ENCODE results near the gene KIAA0513. TPM values are rescaled to one million over a fixed set of nuclear protein-coding genes. Genes with fewer than 3 reads are reported as not detected.

Gene KIAA0513
- total and polyA plus RNA-seq, 10 of the 15 experiments (the other 5 are each of a cell fraction or from before 2014, with no cell fraction given): 0.14 to 5.8 (median 2.0) TPM

DNA sequence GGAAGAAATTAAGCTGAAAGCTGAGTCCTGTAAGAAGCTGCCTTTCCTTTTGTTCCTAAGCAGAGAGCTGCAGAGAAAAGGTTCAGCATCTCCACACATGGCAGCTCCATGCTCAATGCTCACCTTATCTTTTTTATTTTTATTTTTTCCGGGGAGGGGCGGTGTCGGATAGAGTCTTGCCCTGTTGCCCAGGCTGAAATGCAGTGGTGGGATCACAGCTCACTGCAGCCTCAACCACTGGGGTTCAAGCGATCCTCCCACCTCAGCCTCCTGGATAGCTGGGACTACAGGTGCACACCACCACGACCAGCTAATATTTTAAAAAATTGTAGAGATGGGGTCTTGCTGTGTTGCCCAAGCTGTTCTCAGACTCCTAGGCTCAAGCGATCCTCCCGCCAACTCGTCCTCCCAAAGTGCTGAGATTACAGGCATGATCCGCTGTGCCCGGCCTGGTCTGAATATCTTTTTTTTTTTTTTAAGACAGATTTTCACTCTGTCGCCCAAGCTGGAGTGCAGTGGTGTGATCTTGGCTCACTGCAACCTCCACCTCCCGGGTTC, 112.9 kb downstream of the KIAA0513 start (continued):
- TF ChIP-seq ESRRA (IDR thresholded peaks at IDR 0.05; ENCODE audit: low read length) (no peak), STAT3 (IDR thresholded peaks at IDR 0.05; ENCODE audit: low read depth, low read length) (no peak), ZNF217 (IDR thresholded peaks at IDR 0.05) (no peak), NFYB (IDR thresholded peaks at IDR 0.05; ENCODE audit: insufficient read depth, low read depth, low read length) (no peak), POU2F2 (IDR thresholded peaks at IDR 0.05; ENCODE audit: borderline replicate concordance, low read depth, low read length) (no peak), GABPA (IDR thresholded peaks at IDR 0.05; ENCODE audit: low read depth) (no peak)
- TF ChIP-seq, protein P1, sequence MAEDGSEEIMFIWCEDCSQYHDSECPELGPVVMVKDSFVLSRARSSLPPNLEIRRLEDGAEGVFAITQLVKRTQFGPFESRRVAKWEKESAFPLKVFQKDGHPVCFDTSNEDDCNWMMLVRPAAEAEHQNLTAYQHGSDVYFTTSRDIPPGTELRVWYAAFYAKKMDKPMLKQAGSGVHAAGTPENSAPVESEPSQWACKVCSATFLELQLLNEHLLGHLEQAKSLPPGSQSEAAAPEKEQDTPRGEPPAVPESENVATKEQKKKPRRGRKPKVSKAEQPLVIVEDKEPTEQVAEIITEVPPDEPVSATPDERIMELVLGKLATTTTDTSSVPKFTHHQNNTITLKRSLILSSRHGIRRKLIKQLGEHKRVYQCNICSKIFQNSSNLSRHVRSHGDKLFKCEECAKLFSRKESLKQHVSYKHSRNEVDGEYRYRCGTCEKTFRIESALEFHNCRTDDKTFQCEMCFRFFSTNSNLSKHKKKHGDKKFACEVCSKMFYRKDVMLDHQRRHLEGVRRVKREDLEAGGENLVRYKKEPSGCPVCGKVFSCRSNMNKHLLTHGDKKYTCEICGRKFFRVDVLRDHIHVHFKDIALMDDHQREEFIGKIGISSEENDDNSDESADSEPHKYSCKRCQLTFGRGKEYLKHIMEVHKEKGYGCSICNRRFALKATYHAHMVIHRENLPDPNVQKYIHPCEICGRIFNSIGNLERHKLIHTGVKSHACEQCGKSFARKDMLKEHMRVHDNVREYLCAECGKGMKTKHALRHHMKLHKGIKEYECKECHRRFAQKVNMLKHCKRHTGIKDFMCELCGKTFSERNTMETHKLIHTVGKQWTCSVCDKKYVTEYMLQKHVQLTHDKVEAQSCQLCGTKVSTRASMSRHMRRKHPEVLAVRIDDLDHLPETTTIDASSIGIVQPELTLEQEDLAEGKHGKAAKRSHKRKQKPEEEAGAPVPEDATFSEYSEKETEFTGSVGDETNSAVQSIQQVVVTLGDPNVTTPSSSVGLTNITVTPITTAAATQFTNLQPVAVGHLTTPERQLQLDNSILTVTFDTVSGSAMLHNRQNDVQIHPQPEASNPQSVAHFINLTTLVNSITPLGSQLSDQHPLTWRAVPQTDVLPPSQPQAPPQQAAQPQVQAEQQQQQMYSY (CRISPR knock-in tag; IDR thresholded peaks at IDR 0.05): no peak

DNA sequence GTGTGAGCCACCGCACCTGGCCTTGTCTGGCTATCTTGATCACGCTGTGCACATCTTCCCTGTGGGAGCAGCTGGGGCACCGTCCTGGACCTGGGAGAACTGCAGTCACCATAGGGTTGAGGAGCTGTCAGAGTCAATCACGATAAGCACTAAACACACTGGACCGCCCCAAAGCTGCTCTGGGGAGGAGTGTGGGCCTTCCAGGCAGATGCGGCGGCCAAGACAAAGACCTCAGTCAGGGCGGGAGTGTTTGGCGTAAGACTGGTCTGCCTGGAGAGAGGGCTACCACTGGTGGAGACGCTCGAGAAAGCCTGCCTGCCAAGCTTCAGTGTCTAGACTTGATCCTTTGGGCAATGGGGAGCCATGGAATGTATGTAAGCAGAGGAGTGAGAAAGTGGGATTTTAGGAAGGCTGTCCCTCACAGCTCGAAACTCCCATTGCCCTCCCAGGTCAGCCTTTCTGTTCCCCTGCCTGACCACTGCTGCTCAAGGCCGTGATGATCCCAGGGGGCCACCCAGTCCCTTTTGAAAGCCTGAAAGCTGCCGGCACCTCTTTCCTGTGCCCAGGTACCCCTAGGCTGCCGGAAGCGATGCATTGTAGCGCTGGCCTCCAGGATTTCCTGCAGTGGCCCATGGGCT, 114.0 kb downstream of the KIAA0513 start:
- in situ Hi-C loops (cut with MboI): no loop called here
- RAD21 ChIA-PET (ENCODE audit: unreplicated experiment): interaction anchor here (1.9 kb wide), 1 partner anchor 27 kb away, joined by 9 read pairs; no protein-coding TSS in a partner anchor
- no peaks in the 10 kb centered on the region; the same call in 2 of the 3 replicates for H3K9me3 ChIP-seq (replicated peaks; ENCODE audit: control insufficient read depth, insufficient read depth, low read length)
- SMC1A ChIA-PET (ENCODE audit: uncharacterized antibody, unreplicated experiment): interaction anchor here (1.3 to 1.8 kb wide), 2 partner anchors 16 to 87 kb away, joined by 3 to 4 read pairs; no protein-coding TSS in a partner anchor
- POLR2A ChIA-PET: interaction anchor here (1.6 to 2.8 kb wide), 3 partner anchors 10 to 16 kb away, joined by 3 to 7 read pairs (median 6); no protein-coding TSS in a partner anchor
- DNase-seq (ENCODE audit: low read depth, low spot score) (no peak), FAIRE-seq (no peak), ATAC-seq (no peak)
- no peaks in the 10 kb centered on the region for H3K36me3 ChIP-seq (ENCODE audit: control insufficient read depth in 2 of 2, insufficient read depth in 2 of 2, low read length in 1 of 2)
- CTCF ChIA-PET: interaction anchor here (1.4 to 1.6 kb wide), 2 partner anchors 16 to 104 kb away, joined by 4 read pairs; no protein-coding TSS in a partner anchor
- H3K27me3 ChIP-seq (replicated peaks in 1 of 2; ENCODE audit: control insufficient read depth in 2 of 2, insufficient read depth in 2 of 2, low read length in 1 of 2): no peaks in the 10 kb centered on the region
- no peaks in the 10 kb centered on the region for H3K79me2 ChIP-seq (ENCODE audit: control insufficient read depth, insufficient read depth, low read length)
- H3K9ac ChIP-seq (ENCODE audit: control insufficient read depth, insufficient read depth, low read length): no peak overlapping the region
- no peak overlapping the region for H3K4me3 ChIP-seq
- no TSS peak for BruUV-seq (replicated peaks)
- H3K4me2 ChIP-seq (ENCODE audit: control insufficient read depth, insufficient read depth): no peak overlapping the region
- H3K4me1 ChIP-seq (ENCODE audit: control insufficient read depth, insufficient read depth, low read length): peaks cover 9% of the 10 kb centered on the region
- H2AFZ ChIP-seq (ENCODE audit: control insufficient read depth, low read depth, low read length): no peak overlapping the region
- intact Hi-C loops (cut with micrococcal nuclease; ENCODE audit: unreplicated experiment): no loop called here
- WGBS (ENCODE audit: insufficient coverage, insufficient replicate concordance, low lambda C conversion rate, missing lambda C conversion rate): 57% methylated on average over 17 of the region's 17 CpGs
- no peaks in the 10 kb centered on the region for H4K20me1 ChIP-seq (ENCODE audit: control insufficient read depth, insufficient read depth)
- no peak overlapping the region for H3K27ac ChIP-seq (ENCODE audit: control insufficient read depth, insufficient read depth)
- TF ChIP-seq, protein P2, sequence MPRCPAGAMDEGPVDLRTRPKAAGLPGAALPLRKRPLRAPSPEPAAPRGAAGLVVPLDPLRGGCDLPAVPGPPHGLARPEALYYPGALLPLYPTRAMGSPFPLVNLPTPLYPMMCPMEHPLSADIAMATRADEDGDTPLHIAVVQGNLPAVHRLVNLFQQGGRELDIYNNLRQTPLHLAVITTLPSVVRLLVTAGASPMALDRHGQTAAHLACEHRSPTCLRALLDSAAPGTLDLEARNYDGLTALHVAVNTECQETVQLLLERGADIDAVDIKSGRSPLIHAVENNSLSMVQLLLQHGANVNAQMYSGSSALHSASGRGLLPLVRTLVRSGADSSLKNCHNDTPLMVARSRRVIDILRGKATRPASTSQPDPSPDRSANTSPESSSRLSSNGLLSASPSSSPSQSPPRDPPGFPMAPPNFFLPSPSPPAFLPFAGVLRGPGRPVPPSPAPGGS (IDR thresholded peaks at IDR 0.05; ENCODE audit: borderline replicate concordance, insufficient read depth, low read depth, low read length, poor library complexity, severe bottlenecking): no peak
- TF ChIP-seq HCFC1 (IDR thresholded peaks at IDR 0.05; ENCODE audit: low read length) (no peak), STAT3 (IDR thresholded peaks at IDR 0.05; ENCODE audit: low read depth, low read length) (no peak), HDGF (IDR thresholded peaks at IDR 0.05) (no peak)
- TF ChIP-seq, protein P3, sequence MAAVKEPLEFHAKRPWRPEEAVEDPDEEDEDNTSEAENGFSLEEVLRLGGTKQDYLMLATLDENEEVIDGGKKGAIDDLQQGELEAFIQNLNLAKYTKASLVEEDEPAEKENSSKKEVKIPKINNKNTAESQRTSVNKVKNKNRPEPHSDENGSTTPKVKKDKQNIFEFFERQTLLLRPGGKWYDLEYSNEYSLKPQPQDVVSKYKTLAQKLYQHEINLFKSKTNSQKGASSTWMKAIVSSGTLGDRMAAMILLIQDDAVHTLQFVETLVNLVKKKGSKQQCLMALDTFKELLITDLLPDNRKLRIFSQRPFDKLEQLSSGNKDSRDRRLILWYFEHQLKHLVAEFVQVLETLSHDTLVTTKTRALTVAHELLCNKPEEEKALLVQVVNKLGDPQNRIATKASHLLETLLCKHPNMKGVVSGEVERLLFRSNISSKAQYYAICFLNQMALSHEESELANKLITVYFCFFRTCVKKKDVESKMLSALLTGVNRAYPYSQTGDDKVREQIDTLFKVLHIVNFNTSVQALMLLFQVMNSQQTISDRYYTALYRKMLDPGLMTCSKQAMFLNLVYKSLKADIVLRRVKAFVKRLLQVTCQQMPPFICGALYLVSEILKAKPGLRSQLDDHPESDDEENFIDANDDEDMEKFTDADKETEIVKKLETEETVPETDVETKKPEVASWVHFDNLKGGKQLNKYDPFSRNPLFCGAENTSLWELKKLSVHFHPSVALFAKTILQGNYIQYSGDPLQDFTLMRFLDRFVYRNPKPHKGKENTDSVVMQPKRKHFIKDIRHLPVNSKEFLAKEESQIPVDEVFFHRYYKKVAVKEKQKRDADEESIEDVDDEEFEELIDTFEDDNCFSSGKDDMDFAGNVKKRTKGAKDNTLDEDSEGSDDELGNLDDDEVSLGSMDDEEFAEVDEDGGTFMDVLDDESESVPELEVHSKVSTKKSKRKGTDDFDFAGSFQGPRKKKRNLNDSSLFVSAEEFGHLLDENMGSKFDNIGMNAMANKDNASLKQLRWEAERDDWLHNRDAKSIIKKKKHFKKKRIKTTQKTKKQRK (IDR thresholded peaks at IDR 0.05; ENCODE audit: low read depth, low read length): no peak
- TF ChIP-seq, protein P4, sequence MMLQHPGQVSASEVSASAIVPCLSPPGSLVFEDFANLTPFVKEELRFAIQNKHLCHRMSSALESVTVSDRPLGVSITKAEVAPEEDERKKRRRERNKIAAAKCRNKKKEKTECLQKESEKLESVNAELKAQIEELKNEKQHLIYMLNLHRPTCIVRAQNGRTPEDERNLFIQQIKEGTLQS (IDR thresholded peaks at IDR 0.05; ENCODE audit: borderline replicate concordance, extremely low read depth, low read depth, low read length): no peak

All from GM12878 (cell line).